Hepatocyte (in vitro differentiated cells): Measurements from ENCODE around the gene PER2. TPM values are rescaled to one million over a fixed set of nuclear protein-coding genes. Genes with fewer than 3 reads are reported as not detected.

Experiments used
- DNase-seq: peaks from one replicate; pipeline ENCODE4 v3.0.0-alpha.2; 2016; ENCODE audit warnings: low spot score
- H2AFZ ChIP-seq: fragments of 200-600 bp; sonication (generic); 2 replicates; pipeline ENCODE4 v1.6.0; 2016; ENCODE audit warnings: antibody characterized with exemption, mild to moderate bottlenecking
- H3K27ac ChIP-seq: fragments of 200-600 bp; sonication (generic); 2 replicates; pipeline ENCODE4 v1.5.1; 2016; ENCODE audit warnings: mild to moderate bottlenecking
- H3K27me3 ChIP-seq: fragments of 200-600 bp; sonication (generic); 2 replicates; pipeline ENCODE4 v1.6.1; 2016
- H3K36me3 ChIP-seq: fragments of 200-600 bp; sonication (generic); replicated peaks from 2 replicates; pipeline ENCODE4 v1.5.1; 2016; ENCODE audit warnings: low read depth; ENCODE audit not compliant: insufficient read depth
- H3K4me1 ChIP-seq: fragments of 200-600 bp; sonication (generic); 2 replicates; pipeline ENCODE4 v1.5.1; 2016; ENCODE audit warnings: mild to moderate bottlenecking, moderate library complexity; ENCODE audit not compliant: insufficient read depth
- H3K4me2 ChIP-seq: fragments of 200-600 bp; sonication (generic); 2 replicates; pipeline ENCODE4 v1.6.0; 2016
- H3K4me3 ChIP-seq: fragments of 200-600 bp; sonication (generic); 2 replicates; pipeline ENCODE4 v1.5.1; 2016; ENCODE audit warnings: mild to moderate bottlenecking
- H3K79me2 ChIP-seq: fragments of 200-600 bp; sonication (generic); 2 replicates; pipeline ENCODE4 v1.6.0; 2017; ENCODE audit warnings: mild to moderate bottlenecking
- H3K9me2 ChIP-seq: fragments of 200-600 bp; sonication (generic); replicated peaks from 2 replicates; pipeline ENCODE4 v1.6.0; 2017; ENCODE audit warnings: mild to moderate bottlenecking; ENCODE audit not compliant: insufficient read depth
- H3K9me3 ChIP-seq: fragments of 200-600 bp; sonication (generic); 2 replicates; pipeline ENCODE4 v1.5.1; 2016; ENCODE audit warnings: low read depth, mild to moderate bottlenecking
- H4K20me1 ChIP-seq: fragments of 200-600 bp; sonication (generic); 2 replicates; pipeline ENCODE4 v1.6.0; 2016; ENCODE audit warnings: mild to moderate bottlenecking; ENCODE audit not compliant: insufficient read depth, poor library complexity, severe bottlenecking
- CTCF ChIP-seq: fragments of 200-600 bp; sonication (generic); IDR thresholded peaks from 2 replicates; pipeline ENCODE4 v1.5.1; 2016; ENCODE audit warnings: antibody characterized with exemption, mild to moderate bottlenecking; ENCODE audit not compliant: poor library complexity
- EZH2 ChIP-seq: fragments of 200-600 bp; sonication (generic); IDR thresholded peaks from 2 replicates; pipeline ENCODE4 v1.6.1; 2016; ENCODE audit warnings: antibody characterized with exemption, mild to moderate bottlenecking, borderline replicate concordance
- EZH2phosphoT487 ChIP-seq: fragments of 200-600 bp; sonication (generic); IDR thresholded peaks from one replicate; pipeline ENCODE4 v1.6.1; 2018; ENCODE audit warnings: antibody characterized with exemption, mild to moderate bottlenecking, low read depth, moderate library complexity; ENCODE audit not compliant: unreplicated experiment, severe bottlenecking
- WGBS: methylation state at CpG from one replicate; pipeline ENCODE4 v1.1.6; 2016; ENCODE audit warnings: low lambda C conversion rate; ENCODE audit errors: missing lambda C conversion rate; 5-methylcytosine and 5-hydroxymethylcytosine counted together
- polyA plus RNA-seq: library from polyadenylated mRNA; unstranded; fragments of >200 nt; fragmentation: Nextera tagmentation; extraction: Ambion mirVana; gene quantifications from 2 replicates; pipeline ENCODE4 v1.2.1, GENCODE V29; 2016
- total RNA-seq: library from RNA; depleted of rRNA; stranded (reverse); fragments of >200 nt; gene quantifications from 2 replicates; pipeline ENCODE4 v1.2.3, GENCODE V29; 2014

The PER2 gene
- total and polyA plus RNA-seq, 2 experiments from 2014 or later = 6.0 to 8.9 TPM

DNA sequence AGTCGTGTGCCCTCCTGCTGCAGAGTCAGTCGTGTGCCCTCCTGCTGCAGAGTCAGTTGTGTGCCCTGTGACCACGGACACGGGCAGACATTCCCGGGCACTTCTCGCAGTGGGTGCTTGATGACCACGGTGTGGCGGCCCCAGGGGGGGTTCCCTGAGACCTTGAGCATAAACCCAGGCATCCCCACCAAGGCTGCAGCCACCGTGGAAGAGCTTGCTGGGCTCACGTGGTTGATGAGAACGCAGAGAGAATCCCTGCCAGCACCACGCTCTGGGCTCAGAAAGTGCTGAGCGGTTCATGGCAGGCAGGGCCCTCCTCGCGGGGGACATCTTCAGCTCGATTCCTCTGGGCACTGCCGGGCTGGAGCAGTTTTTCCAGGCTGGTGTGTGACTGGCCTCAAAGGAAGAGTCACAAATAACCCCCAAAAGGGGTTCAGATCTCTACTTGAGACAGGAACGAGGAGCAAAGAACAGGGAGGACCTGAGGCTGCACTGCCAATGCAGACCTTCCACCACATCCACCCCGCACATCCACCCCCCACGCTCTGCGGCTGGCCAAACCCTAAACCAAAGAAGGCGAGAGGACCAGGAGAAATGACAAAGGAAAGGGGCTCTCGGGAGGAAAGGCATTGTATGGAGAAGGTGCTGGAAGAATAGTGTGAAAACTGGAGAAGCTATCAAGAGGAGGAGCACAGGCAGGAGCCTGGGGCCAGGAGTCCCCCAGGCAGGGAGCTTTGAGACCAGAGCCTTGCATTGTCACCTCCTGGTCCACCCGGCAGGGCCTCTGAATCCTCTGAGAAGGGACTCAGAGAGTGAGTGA, 8.4 kb upstream of the PER2 start:
- Histone ChIP-seq H3K27ac (no peak overlapping the region), H4K20me1 (no peaks in the 10 kb centered on the region), H3K4me3 (no peak overlapping the region), H2AFZ (no peak overlapping the region), H3K36me3 (no peaks in the 10 kb centered on the region), H3K9me3 (no peaks in the 10 kb centered on the region), H3K4me1 (peaks cover 15% of the 10 kb centered on the region), H3K4me2 (no peak overlapping the region), H3K79me2 (no peaks in the 10 kb centered on the region), H3K27me3 (no peaks in the 10 kb centered on the region), H3K9me2 (no peaks in the 10 kb centered on the region)
- DNase-seq = no peak
- 88% methylated on average over 24 of the region's 24 CpGs for WGBS
- TF ChIP-seq EZH2 = no peak
- TF ChIP-seq EZH2phosphoT487 = no peak
- TF ChIP-seq CTCF = no peak

GRCh38 chr2:238295144-238296112, 7.0 kb upstream of the PER2 start:
- Histone ChIP-seq H3K36me3 (no peaks in the 10 kb centered on the region), H3K4me1 (peaks cover 19% of the 10 kb centered on the region), H3K9me2 (no peaks in the 10 kb centered on the region), H3K4me3 (no peak overlapping the region), H3K27ac (peak overlapping the region; percentile 22), H3K4me2 (peak overlapping the region; percentile 29), H2AFZ (no peak overlapping the region), H3K79me2 (no peaks in the 10 kb centered on the region), H4K20me1 (no peaks in the 10 kb centered on the region), H3K27me3 (no peaks in the 10 kb centered on the region), H3K9me3 (no peaks in the 10 kb centered on the region)
- no peak for DNase-seq
- 84% methylated on average over 18 of the region's 21 CpGs for WGBS
- TF ChIP-seq CTCF = no peak

- no peaks in the 10 kb centered on the region for H3K9me3 ChIP-seq
- no peaks in the 10 kb centered on the region for H3K9me2 ChIP-seq
- H4K20me1 ChIP-seq = no peaks in the 10 kb centered on the region
- H3K79me2 ChIP-seq = no peaks in the 10 kb centered on the region
- H3K27me3 ChIP-seq = no peaks in the 10 kb centered on the region
- TF ChIP-seq EZH2 (no peak), CTCF (no peak), EZH2phosphoT487 (no peak)
- H3K27ac ChIP-seq = peak overlapping the region; percentile 22
- H2AFZ ChIP-seq = no peak overlapping the region
- H3K4me3 ChIP-seq = no peak overlapping the region
- no peaks in the 10 kb centered on the region for H3K36me3 ChIP-seq
- peaks cover 17% of the 10 kb centered on the region for H3K4me1 ChIP-seq
- WGBS = 73% methylated on average over 17 of the region's 17 CpGs
- DNase-seq = peak; percentile 53
- peak overlapping the region; percentile 29 for H3K4me2 ChIP-seq
Measured at GRCh38 chr2:238294393-238295143, 6.2 kb upstream of the PER2 start.
